Glutamatergic neuron (in vitro differentiated cells): ENCODE measurements around the gene NAV3. TPM values are rescaled to one million over a fixed set of nuclear protein-coding genes. Genes with fewer than 3 reads are reported as not detected.
"Not testable (repeated sequence)": the region's sequence is repeated elsewhere in the genome, so short reads cannot be mapped to it uniquely, and the experiment has no call there.

Experiments
- DNase-seq: peaks from one replicate; pipeline ENCODE4 v3.0.0; 2022
- H3K27ac Mint-ChIP-seq: one replicate; pipeline ENCODE4 v1.8.0; 2020; ENCODE audit warnings: mild to moderate bottlenecking, mixed read lengths, inconsistent platforms; ENCODE audit not compliant: unreplicated experiment
- H3K27me3 Mint-ChIP-seq: one replicate; pipeline ENCODE4 v1.8.0; 2020; ENCODE audit warnings: mild to moderate bottlenecking, moderate library complexity, mixed read lengths, inconsistent platforms; ENCODE audit not compliant: unreplicated experiment
- H3K36me3 Mint-ChIP-seq: one replicate; pipeline ENCODE4 v1.8.0; 2020; ENCODE audit warnings: mild to moderate bottlenecking, mixed read lengths, inconsistent platforms; ENCODE audit not compliant: unreplicated experiment
- H3K4me1 Mint-ChIP-seq: one replicate; pipeline ENCODE4 v1.8.0; 2020; ENCODE audit warnings: mild to moderate bottlenecking, low read depth, mixed read lengths, inconsistent platforms; ENCODE audit not compliant: unreplicated experiment
- H3K4me3 Mint-ChIP-seq: one replicate; pipeline ENCODE4 v1.8.0; 2020; ENCODE audit warnings: mild to moderate bottlenecking, mixed read lengths, inconsistent platforms; ENCODE audit not compliant: unreplicated experiment
- H3K9me3 Mint-ChIP-seq: one replicate; pipeline ENCODE4 v1.8.0; 2020; ENCODE audit warnings: mild to moderate bottlenecking, moderate library complexity, mixed read lengths, inconsistent platforms; ENCODE audit not compliant: unreplicated experiment
- total RNA-seq: library from RNA; stranded (reverse); fragmentation: NEBNext Ultra II Directional; extraction: Animal tissue kit (Norgen Biotek cat#: 25700); gene quantifications from one replicate; pipeline ENCODE4 v1.2.1, GENCODE V29; 2021; ENCODE audit not compliant: unreplicated experiment
- TF ChIP-seq, protein P1 (sequence below): fragments of 200-600 bp; sonication (generic); IDR thresholded peaks from one replicate; pipeline ENCODE4 v1.5.0; 2021; ENCODE audit not compliant: partially characterized antibody, unreplicated experiment

The NAV3 gene
- total RNA-seq, 1 donor from 2014 or later = 13.6 TPM

DNA sequence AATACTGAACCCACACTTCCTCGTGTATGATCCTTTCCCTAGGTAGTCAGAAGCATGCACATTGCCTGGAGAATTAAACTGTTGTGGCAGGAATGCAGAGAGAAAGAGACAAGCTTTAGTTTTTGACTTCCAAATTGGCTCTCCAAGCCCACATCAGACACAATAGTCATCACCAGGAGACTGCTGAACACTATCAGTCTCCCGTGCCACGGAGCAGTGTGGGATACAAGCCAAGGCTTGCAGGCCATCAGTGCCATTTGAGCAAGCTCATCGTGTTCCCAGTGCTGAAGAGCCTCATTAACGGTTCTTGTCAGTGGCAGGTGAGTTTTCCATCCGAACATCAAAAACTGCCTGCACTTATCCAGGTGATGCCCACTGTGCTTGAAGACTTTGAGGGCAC lies 410.8 kb downstream of the NAV3 start:
- no peak overlapping the region for H3K4me3 Mint-ChIP-seq
- TF ChIP-seq, protein P1, sequence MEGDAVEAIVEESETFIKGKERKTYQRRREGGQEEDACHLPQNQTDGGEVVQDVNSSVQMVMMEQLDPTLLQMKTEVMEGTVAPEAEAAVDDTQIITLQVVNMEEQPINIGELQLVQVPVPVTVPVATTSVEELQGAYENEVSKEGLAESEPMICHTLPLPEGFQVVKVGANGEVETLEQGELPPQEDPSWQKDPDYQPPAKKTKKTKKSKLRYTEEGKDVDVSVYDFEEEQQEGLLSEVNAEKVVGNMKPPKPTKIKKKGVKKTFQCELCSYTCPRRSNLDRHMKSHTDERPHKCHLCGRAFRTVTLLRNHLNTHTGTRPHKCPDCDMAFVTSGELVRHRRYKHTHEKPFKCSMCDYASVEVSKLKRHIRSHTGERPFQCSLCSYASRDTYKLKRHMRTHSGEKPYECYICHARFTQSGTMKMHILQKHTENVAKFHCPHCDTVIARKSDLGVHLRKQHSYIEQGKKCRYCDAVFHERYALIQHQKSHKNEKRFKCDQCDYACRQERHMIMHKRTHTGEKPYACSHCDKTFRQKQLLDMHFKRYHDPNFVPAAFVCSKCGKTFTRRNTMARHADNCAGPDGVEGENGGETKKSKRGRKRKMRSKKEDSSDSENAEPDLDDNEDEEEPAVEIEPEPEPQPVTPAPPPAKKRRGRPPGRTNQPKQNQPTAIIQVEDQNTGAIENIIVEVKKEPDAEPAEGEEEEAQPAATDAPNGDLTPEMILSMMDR = no peak
- H3K27ac Mint-ChIP-seq = no peak overlapping the region
- no peak for DNase-seq
- H3K9me3 Mint-ChIP-seq = peaks cover under 1% of the 10 kb centered on the region
- H3K27me3 Mint-ChIP-seq = no peaks in the 10 kb centered on the region
- peaks cover 23% of the 10 kb centered on the region for H3K4me1 Mint-ChIP-seq
- H3K36me3 Mint-ChIP-seq = no peaks in the 10 kb centered on the region

DNA sequence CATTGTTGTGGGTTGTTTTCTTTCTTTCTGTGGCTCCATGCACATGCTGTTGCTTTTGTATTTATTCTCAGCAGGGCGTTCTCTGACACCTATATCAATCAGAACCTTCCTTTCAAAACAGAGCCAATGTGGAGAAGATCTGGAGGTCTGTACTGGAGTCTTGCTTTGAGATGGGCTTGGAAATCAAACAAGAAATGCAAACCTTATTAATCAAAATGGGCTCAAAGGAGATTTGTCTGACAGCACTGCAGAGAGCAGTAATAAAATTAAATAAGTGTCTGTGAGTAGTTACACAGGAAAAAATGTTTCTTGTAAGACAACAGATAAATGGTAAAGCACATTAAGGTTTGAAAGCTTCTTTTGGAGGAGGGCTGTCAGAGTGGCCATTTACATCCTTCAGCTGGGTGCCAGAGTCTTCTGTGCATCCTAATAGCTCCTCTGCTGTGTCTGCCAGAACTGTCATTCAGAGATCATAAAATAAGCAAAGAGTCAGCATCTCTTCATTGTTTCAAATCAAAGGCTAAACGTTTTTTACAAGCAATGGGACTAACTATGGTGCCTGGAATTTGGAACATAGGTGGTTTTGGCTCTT lies 414.3 kb downstream of the NAV3 start:
- H3K36me3 Mint-ChIP-seq = no peaks in the 10 kb centered on the region
- H3K4me3 Mint-ChIP-seq = no peak overlapping the region

DNA sequence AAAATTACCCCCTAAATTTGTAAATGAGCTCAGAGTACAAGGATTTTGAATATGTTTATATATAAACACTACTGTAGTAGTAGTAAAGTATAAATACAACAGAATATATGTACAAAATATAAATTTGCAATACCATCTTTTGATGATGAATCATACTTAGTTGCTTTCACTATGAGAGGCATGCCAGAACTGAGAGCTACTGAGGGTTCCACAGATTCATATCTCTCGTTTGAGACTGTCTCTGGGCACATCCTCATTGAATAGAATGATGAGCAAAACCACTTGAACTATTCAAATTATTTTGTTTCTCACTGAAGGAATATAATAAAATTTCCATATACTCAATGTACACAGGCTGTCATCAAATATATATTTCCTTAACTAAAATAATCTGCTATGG lies 417.6 kb downstream of the NAV3 start:
- H3K4me1 Mint-ChIP-seq = peaks cover 21% of the 10 kb centered on the region
- peaks cover 6% of the 10 kb centered on the region for H3K9me3 Mint-ChIP-seq
- TF ChIP-seq, protein P1 = no peak
- peaks cover 3% of the 10 kb centered on the region for H3K27me3 Mint-ChIP-seq
- H3K36me3 Mint-ChIP-seq = no peaks in the 10 kb centered on the region
- DNase-seq = no peak
- no peak overlapping the region for H3K4me3 Mint-ChIP-seq
- H3K27ac Mint-ChIP-seq = no peak overlapping the region

More for the DNA sequence above, 414.3 kb downstream of the NAV3 start:
- TF ChIP-seq, protein P1 = no peak
- Mint-ChIP-seq H3K4me1 (peaks cover 23% of the 10 kb centered on the region), H3K9me3 (peaks cover 6% of the 10 kb centered on the region), H3K27ac (peak overlapping the region; percentile 7), H3K27me3 (peaks cover 3% of the 10 kb centered on the region)
- no peak for DNase-seq

DNA sequence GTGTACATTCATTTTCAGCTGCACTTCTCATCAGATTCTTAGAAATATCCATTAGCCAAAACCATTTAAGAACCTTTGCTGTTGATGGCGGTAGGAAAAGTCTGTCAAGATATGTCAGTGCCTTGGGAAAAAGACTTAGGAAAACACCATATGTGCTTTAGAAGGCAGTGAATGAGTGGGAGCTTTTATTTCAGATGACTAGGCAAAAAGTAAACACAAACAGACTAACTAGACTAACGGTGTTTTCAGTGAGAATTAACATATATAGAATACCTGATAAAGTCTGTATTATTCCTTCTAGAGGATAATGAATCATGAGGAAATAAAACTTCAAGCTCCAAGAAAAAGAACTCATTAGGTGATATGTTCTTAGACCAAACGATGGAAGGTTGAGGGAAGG lies 418.9 kb downstream of the NAV3 start:
- H3K4me1 Mint-ChIP-seq = peaks cover 12% of the 10 kb centered on the region
- H3K27ac Mint-ChIP-seq = peak overlapping the region; percentile 76
- peaks cover 11% of the 10 kb centered on the region for H3K36me3 Mint-ChIP-seq
- no peak overlapping the region for H3K4me3 Mint-ChIP-seq
- DNase-seq = no peak
- H3K9me3 Mint-ChIP-seq = peaks cover 6% of the 10 kb centered on the region
- TF ChIP-seq, protein P1 = no peak
- H3K27me3 Mint-ChIP-seq = peaks cover 3% of the 10 kb centered on the region

DNA sequence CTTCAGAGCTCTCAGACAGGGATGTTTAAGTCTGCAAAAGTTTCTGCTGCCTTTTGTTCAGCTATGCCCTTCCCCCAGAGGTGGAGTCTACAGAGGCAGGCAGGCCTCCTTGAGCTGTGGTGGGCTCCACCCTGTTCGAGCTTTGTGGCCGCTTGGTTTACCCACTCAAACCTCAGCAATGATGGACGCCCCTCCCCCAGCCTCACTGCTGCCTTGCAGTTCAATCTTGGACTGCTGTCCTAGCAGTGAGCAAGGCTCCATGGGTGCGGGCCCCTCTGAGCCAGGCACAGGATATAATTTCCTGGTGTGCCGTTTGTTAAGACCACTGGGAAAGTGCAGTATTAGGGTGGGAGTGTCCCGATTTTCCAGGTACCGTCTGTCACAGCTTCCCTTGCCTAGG lies 427.0 kb downstream of the NAV3 start:
- H3K27ac Mint-ChIP-seq, H3K9me3 Mint-ChIP-seq, H3K27me3 Mint-ChIP-seq, DNase-seq, H3K4me3 Mint-ChIP-seq: not testable (repeated sequence)
- Mint-ChIP-seq H3K4me1 (peaks cover 23% of the 10 kb centered on the region), H3K36me3 (peaks cover 20% of the 10 kb centered on the region)
